Caco-2 (cell line): ENCODE results near the gene CEACAM16. TPM values are rescaled to one million over a fixed set of nuclear protein-coding genes. Genes with fewer than 3 reads are reported as not detected.

Source experiments
- Bru-seq: library from RNA; stranded (reverse); fragments of 400-500 nt; gene quantifications from one replicate; lab custom pipeline; 2021; lab: Mats Ljungman, UMichigan
- BruChase-seq, 2 experiments: library from RNA; stranded (reverse); fragments of 400-500 nt; gene quantifications; one replicate each; lab custom pipeline; 2021; lab: Mats Ljungman, UMichigan
- BruUV-seq: library from RNA; stranded (reverse); fragments of 400-500 nt; replicated peaks from 2 replicates; lab custom pipeline; 2021; lab: Mats Ljungman, UMichigan
- CTCF ChIA-PET: fragments of 300-600 bp; sonication (Branson Sonifier 250); formaldehyde crosslinking; loops from one replicate; lab custom pipeline; 2022; ENCODE audit warnings: antibody characterized with exemption; lab: Charles Lee
- POLR2A ChIA-PET: fragments of 300-600 bp; sonication (Branson Sonifier 250); formaldehyde crosslinking; loops from one replicate; lab custom pipeline; 2022; ENCODE audit warnings: antibody characterized with exemption; lab: Charles Lee
- DNase-seq, 2 experiments: peaks; one replicate each; pipeline versions ENCODE4 v3.0.0 to v3.0.0-alpha.2; 2020 to 2022
- H3K27me3 ChIP-seq: replicated peaks from 2 replicates; pipeline ENCODE4 v1.6.0; 2011; ENCODE audit warnings: low read length; ENCODE audit not compliant: control insufficient read depth, insufficient read depth
- H3K36me3 ChIP-seq: 2 replicates; pipeline ENCODE4 v1.5.1; 2011; ENCODE audit warnings: low read length; ENCODE audit not compliant: control insufficient read depth, insufficient read depth
- H3K4me1 ChIP-seq: fragments of 250-450 bp; sonication (Bioruptor Pico); 2 replicates; pipeline ENCODE4 v1.5.1; 2020; ENCODE audit warnings: mild to moderate bottlenecking
- H3K4me3 ChIP-seq: 2 replicates; pipeline ENCODE4 v1.5.1; 2011; ENCODE audit warnings: low read depth, mild to moderate bottlenecking, control low read depth, low read length
- H3K9me3 ChIP-seq: fragments of 250-450 bp; sonication (Bioruptor Pico); 2 replicates; pipeline ENCODE4 v1.5.1; 2020; ENCODE audit warnings: mild to moderate bottlenecking, moderate library complexity
- H3K27ac Mint-ChIP-seq: one replicate; pipeline ENCODE4 v1.8.0; 2022; ENCODE audit warnings: mixed read lengths; ENCODE audit not compliant: unreplicated experiment
- H3K27me3 Mint-ChIP-seq: one replicate; pipeline ENCODE4 v1.8.0; 2022; ENCODE audit warnings: mixed read lengths; ENCODE audit not compliant: insufficient read depth, unreplicated experiment
- H3K36me3 Mint-ChIP-seq: one replicate; pipeline ENCODE4 v1.8.0; 2022; ENCODE audit warnings: mild to moderate bottlenecking, mixed read lengths; ENCODE audit not compliant: insufficient read depth, unreplicated experiment
- H3K4me1 Mint-ChIP-seq: one replicate; pipeline ENCODE4 v1.8.0; 2022; ENCODE audit warnings: low read depth, mixed read lengths; ENCODE audit not compliant: unreplicated experiment
- H3K4me3 Mint-ChIP-seq: one replicate; pipeline ENCODE4 v1.8.0; 2022; ENCODE audit warnings: mild to moderate bottlenecking, moderate library complexity, mixed read lengths; ENCODE audit not compliant: unreplicated experiment
- H3K9me3 Mint-ChIP-seq: one replicate; pipeline ENCODE4 v1.8.0; 2022; ENCODE audit warnings: mixed read lengths; ENCODE audit not compliant: unreplicated experiment
- intact Hi-C: fragments of 100-400 bp; cut with micrococcal nuclease; formaldehyde crosslinking; loops from one replicate; pipeline ENCODE4 v1.10.0; 2022; ENCODE audit not compliant: unreplicated experiment
- long read RNA-seq: library from polyadenylated mRNA; stranded (forward); transcript quantifications from one replicate; pipeline ENCODE4 v2.0.0, GENCODE V29; 2022
- total RNA-seq: library from RNA; stranded (reverse); gene quantifications from 2 replicates; pipeline ENCODE4 v1.2.3, GENCODE V29; 2022
- TF ChIP-seq, protein P1 (sequence below), 2 experiments: fragments of 200-600 bp in 1 of 2; IDR thresholded peaks; 1 replicate in 1 of 2; 2 replicates in 1 of 2; pipeline versions ENCODE4 v1.5.1 to v1.8.0; 2011 to 2022; ENCODE audit warnings: antibody characterized with exemption in 1 of 2, control low read depth in 1 of 2, inconsistent platforms in 1 of 2, low read depth in 1 of 2, low read length in 1 of 2, mild to moderate bottlenecking in 1 of 2, moderate library complexity in 1 of 2; ENCODE audit not compliant: insufficient read depth in 1 of 2, severe bottlenecking in 1 of 2, unreplicated experiment in 1 of 2

CEACAM16 gene, protein sequence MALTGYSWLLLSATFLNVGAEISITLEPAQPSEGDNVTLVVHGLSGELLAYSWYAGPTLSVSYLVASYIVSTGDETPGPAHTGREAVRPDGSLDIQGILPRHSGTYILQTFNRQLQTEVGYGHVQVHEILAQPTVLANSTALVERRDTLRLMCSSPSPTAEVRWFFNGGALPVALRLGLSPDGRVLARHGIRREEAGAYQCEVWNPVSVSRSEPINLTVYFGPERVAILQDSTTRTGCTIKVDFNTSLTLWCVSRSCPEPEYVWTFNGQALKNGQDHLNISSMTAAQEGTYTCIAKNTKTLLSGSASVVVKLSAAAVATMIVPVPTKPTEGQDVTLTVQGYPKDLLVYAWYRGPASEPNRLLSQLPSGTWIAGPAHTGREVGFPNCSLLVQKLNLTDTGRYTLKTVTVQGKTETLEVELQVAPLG
- total RNA-seq (not detected in 2 replicates), Bru-seq, nascent RNA (percentile 5 among the genes with signal in this experiment), BruChase-seq, experiment 1, labeled RNA remaining after a 2-hour chase (percentile 8 among the genes with signal in this experiment), BruChase-seq, experiment 2, labeled RNA remaining after a 6-hour chase (percentile 11 among the genes with signal in this experiment)
- long read RNA-seq, result 0 reads

- Histone ChIP-seq H3K36me3 (no peaks in the 10 kb centered on the region), H3K4me1 (peaks cover 37% of the 10 kb centered on the region), H3K27me3 (no peaks in the 10 kb centered on the region), H3K9me3 (peaks cover 4% of the 10 kb centered on the region; the same call in 1 of the 2 replicates), H3K4me3 (no peak within 1 kb of the TSS)
- ChIA-PET CTCF (interaction anchor here (0.6 kb wide), 1 partner anchor 37 kb away, joined by 3 read pairs; no protein-coding TSS in a partner anchor), POLR2A (no interaction called here)
- DNase-seq, result no peak
- Mint-ChIP-seq H3K4me1 (peaks cover 40% of the 10 kb centered on the region), H3K9me3 (peaks cover 8% of the 10 kb centered on the region), H3K36me3 (peaks cover 20% of the 10 kb centered on the region), H3K4me3 (no peak within 1 kb of the TSS), H3K27ac (peak within 1 kb of the TSS; percentile 57), H3K27me3 (no peaks in the 10 kb centered on the region)
- intact Hi-C loops, result loop anchor here (10.0 kb wide), 1 partner anchor 146 kb away; the partner anchor contains the start of gene NECTIN2
- no TSS peak for BruUV-seq
- TF ChIP-seq, protein P1, sequence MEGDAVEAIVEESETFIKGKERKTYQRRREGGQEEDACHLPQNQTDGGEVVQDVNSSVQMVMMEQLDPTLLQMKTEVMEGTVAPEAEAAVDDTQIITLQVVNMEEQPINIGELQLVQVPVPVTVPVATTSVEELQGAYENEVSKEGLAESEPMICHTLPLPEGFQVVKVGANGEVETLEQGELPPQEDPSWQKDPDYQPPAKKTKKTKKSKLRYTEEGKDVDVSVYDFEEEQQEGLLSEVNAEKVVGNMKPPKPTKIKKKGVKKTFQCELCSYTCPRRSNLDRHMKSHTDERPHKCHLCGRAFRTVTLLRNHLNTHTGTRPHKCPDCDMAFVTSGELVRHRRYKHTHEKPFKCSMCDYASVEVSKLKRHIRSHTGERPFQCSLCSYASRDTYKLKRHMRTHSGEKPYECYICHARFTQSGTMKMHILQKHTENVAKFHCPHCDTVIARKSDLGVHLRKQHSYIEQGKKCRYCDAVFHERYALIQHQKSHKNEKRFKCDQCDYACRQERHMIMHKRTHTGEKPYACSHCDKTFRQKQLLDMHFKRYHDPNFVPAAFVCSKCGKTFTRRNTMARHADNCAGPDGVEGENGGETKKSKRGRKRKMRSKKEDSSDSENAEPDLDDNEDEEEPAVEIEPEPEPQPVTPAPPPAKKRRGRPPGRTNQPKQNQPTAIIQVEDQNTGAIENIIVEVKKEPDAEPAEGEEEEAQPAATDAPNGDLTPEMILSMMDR (IDR thresholded peaks at IDR 0.05; ENCODE audit: insufficient read depth in 1 of 2, low read depth in 1 of 2, low read length in 1 of 2, severe bottlenecking in 1 of 2, unreplicated experiment in 1 of 2), result no peak
Observed at GRCh38 chr19:44698492-44699201, at the start of gene CEACAM16. Gene CEACAM16, plus strand, starts transcription at chr19:44699151. Its CDS starts 2,306 bp downstream, at chr19:44701457.

DNA sequence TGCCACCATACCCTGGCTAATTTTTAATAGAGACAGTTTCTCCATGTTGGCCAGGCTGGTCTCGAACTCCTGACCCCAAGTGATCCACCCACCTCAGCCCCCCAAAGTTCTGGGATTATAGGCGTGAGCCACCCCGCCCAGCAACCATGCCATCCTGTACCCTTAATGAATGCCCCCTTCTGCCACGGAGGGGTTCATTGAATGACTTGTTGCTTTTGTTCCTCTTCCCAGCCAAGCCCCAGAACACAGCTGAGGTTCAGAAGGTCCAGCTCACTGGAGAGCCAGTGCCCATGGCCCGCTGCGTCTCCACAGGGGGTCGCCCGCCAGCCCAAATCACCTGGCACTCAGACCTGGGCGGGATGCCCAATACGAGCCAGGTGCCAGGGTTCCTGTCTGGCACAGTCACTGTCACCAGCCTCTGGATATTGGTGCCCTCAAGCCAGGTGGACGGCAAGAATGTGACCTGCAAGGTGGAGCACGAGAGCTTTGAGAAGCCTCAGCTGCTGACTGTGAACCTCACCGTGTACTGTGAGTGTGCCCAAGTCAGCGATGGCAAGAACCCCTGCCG lies 49.3 kb upstream of the CEACAM16 start:
- no peak overlapping the region for H3K4me3 ChIP-seq
- no peak for DNase-seq
- intact Hi-C loops, result no loop called here
- peaks cover 12% of the 10 kb centered on the region for H3K4me1 Mint-ChIP-seq
- ChIA-PET POLR2A (no interaction called here), CTCF (interaction anchor here (0.7 to 1.3 kb wide), 2 partner anchors 39 to 47 kb away, joined by 4 to 6 read pairs; no protein-coding TSS in a partner anchor)
- peaks cover 22% of the 10 kb centered on the region for H3K36me3 ChIP-seq
- peaks cover 94% of the 10 kb centered on the region for H3K36me3 Mint-ChIP-seq
- H3K27me3 ChIP-seq, result no peaks in the 10 kb centered on the region
- H3K4me1 ChIP-seq, result peaks cover 8% of the 10 kb centered on the region; the same call in 1 of the 2 replicates
- BruUV-seq, result no TSS peak
- no peaks in the 10 kb centered on the region for H3K9me3 ChIP-seq
- H3K27me3 Mint-ChIP-seq, result no peaks in the 10 kb centered on the region
- TF ChIP-seq, protein P1 (IDR thresholded peaks at IDR 0.05; ENCODE audit: insufficient read depth in 1 of 2, low read depth in 1 of 2, low read length in 1 of 2, severe bottlenecking in 1 of 2, unreplicated experiment in 1 of 2), result no peak
- H3K4me3 Mint-ChIP-seq, result no peak overlapping the region
- no peaks in the 10 kb centered on the region for H3K9me3 Mint-ChIP-seq
- H3K27ac Mint-ChIP-seq, result peak overlapping the region; percentile 72
